SK-N-SH (cell line): ENCODE measurements around the gene RHBDL1. TPM values are rescaled to one million over a fixed set of nuclear protein-coding genes. Genes with fewer than 3 reads are reported as not detected.

Source experiments
- CTCF ChIA-PET: fragments of 300-600, 350-600 bp; formaldehyde crosslinking; extraction: SDS; loops from one replicate; lab custom pipeline; 2021; lab: Yijun Ruan, JAX
- POLR2A ChIA-PET: fragments of 350-600 bp; sonication (Branson Sonifier 250); formaldehyde crosslinking; extraction: SDS; loops from one replicate; lab custom pipeline; 2020; ENCODE audit warnings: antibody characterized with exemption, inconsistent platforms; lab: Yijun Ruan, JAX
- DNase-seq: peaks from one replicate; pipeline ENCODE4 v3.0.0; 2012
- H2AFZ ChIP-seq: fragments of 200-600 bp; sonication (generic); 2 replicates; pipeline ENCODE4 v1.8.1; 2016; ENCODE audit warnings: antibody characterized with exemption, mild to moderate bottlenecking, low read depth
- H3F3A ChIP-seq: fragments of 200-600 bp; sonication (generic); replicated peaks from 2 replicates; pipeline ENCODE3; 2016; ENCODE audit warnings: antibody characterized with exemption, mild to moderate bottlenecking; ENCODE audit not compliant: insufficient read depth
- H3K27ac ChIP-seq, 2 experiments: fragments of 200-500 bp in 1 of 2; fragments of 200-600 bp in 1 of 2; sonication (Bioruptor generic) in 1 of 2; sonication (generic), shearing (Covaris generic) in 1 of 2; 2 replicates each; pipeline versions ENCODE4 v1.5.1 to v1.6.1; 2014 to 2016; ENCODE audit warnings: low read depth in 2 of 2, inconsistent platforms in 1 of 2, low read length in 1 of 2, mild to moderate bottlenecking in 1 of 2, mixed read lengths in 1 of 2
- H3K27me3 ChIP-seq: fragments of 200-600 bp; sonication (generic), shearing (Covaris generic); 2 replicates; pipeline ENCODE4 v1.6.1; 2016; ENCODE audit warnings: mixed run types; ENCODE audit not compliant: insufficient read depth
- H3K36me3 ChIP-seq, 2 experiments: fragments of 200-500 bp in 1 of 2; fragments of 200-600 bp in 1 of 2; sonication (Bioruptor generic) in 1 of 2; sonication (generic) in 1 of 2; replicated peaks in 1 of 2; 2 replicates each; pipeline versions ENCODE3 to v1.5.1; 2014 to 2016; ENCODE audit warnings: low read length in 1 of 2, mild to moderate bottlenecking in 1 of 2; ENCODE audit not compliant: insufficient read depth in 2 of 2, control insufficient read depth in 1 of 2
- H3K4me1 ChIP-seq, 2 experiments: fragments of 200-500 bp in 1 of 2; fragments of 200-600 bp in 1 of 2; sonication (Bioruptor generic) in 1 of 2; sonication (generic), shearing (Covaris generic) in 1 of 2; 2 replicates each; pipeline versions ENCODE4 v1.5.1 to v1.6.1; 2014 to 2016; ENCODE audit warnings: low read depth in 1 of 2, low read length in 1 of 2, mixed run types in 1 of 2; ENCODE audit not compliant: insufficient read depth in 2 of 2, control insufficient read depth in 1 of 2
- H3K4me2 ChIP-seq: fragments of 200-600 bp; sonication (generic), shearing (Covaris generic); 2 replicates; pipeline ENCODE4 v1.6.1; 2017; ENCODE audit warnings: mixed run types
- H3K4me3 ChIP-seq, 2 experiments: fragments of 200-500 bp in 1 of 2; fragments of 200-600 bp in 1 of 2; sonication (Bioruptor generic) in 1 of 2; sonication (generic), shearing (Covaris generic) in 1 of 2; 2 replicates each; pipeline versions ENCODE4 v1.5.1 to v1.8.1; 2014 to 2016; ENCODE audit warnings: low read depth in 2 of 2, inconsistent platforms in 1 of 2, low read length in 1 of 2, mild to moderate bottlenecking in 1 of 2, mixed read lengths in 1 of 2, moderate library complexity in 1 of 2
- H3K79me2 ChIP-seq: fragments of 200-600 bp; sonication (generic); 2 replicates; pipeline ENCODE4 v1.8.1; 2017; ENCODE audit warnings: mild to moderate bottlenecking; ENCODE audit not compliant: insufficient read depth
- H3K9ac ChIP-seq: fragments of 200-600 bp; sonication (generic); 2 replicates; pipeline ENCODE4 v1.6.1; 2017; ENCODE audit warnings: mixed run types
- H3K9me2 ChIP-seq: fragments of 200-600 bp; sonication (generic); 2 replicates; pipeline ENCODE4 v1.6.1; 2017; ENCODE audit warnings: mixed run types
- H3K9me3 ChIP-seq: fragments of 200-600 bp; sonication (generic); 2 replicates; pipeline ENCODE4 v1.6.1; 2017; ENCODE audit warnings: mixed run types, mild to moderate bottlenecking, moderate library complexity
- H4K20me1 ChIP-seq: fragments of 200-600 bp; sonication (generic); 2 replicates; pipeline ENCODE4 v1.6.1; 2017; ENCODE audit warnings: mild to moderate bottlenecking, mixed run types; ENCODE audit not compliant: insufficient read depth
- ELF1 ChIP-seq: IDR thresholded peaks from 2 replicates; pipeline ENCODE4 v1.4.0; 2012
- FOSL2 ChIP-seq: IDR thresholded peaks from 2 replicates; pipeline ENCODE4 v1.4.0; 2012; ENCODE audit warnings: low read depth, mild to moderate bottlenecking, moderate library complexity, borderline replicate concordance
- FOXM1 ChIP-seq: IDR thresholded peaks from 2 replicates; pipeline ENCODE4 v1.4.0; 2012; ENCODE audit warnings: low read depth, mild to moderate bottlenecking
- GABPA ChIP-seq: IDR thresholded peaks from 2 replicates; pipeline ENCODE4 v1.4.0; 2012; ENCODE audit warnings: low read depth, mild to moderate bottlenecking
- GATA2 ChIP-seq: sonication (generic); formaldehyde crosslinking; IDR thresholded peaks from 2 replicates; pipeline ENCODE4 v1.5.0; 2020; ENCODE audit warnings: mild to moderate bottlenecking, missing genetic modification reagents
- JUND ChIP-seq: IDR thresholded peaks from 2 replicates; pipeline ENCODE4 v1.4.0; 2012
- MEF2A ChIP-seq: IDR thresholded peaks from 2 replicates; pipeline ENCODE4 v1.4.0; 2012; ENCODE audit warnings: low read depth, borderline replicate concordance
- NFIC ChIP-seq: IDR thresholded peaks from 2 replicates; pipeline ENCODE4 v1.4.0; 2012; ENCODE audit warnings: borderline replicate concordance
- POLR2AphosphoS5 ChIP-seq: IDR thresholded peaks from 2 replicates; pipeline ENCODE4 v1.6.1; 2012; ENCODE audit warnings: low read depth, low read length
- RCOR1 ChIP-seq: fragments of 150-350 bp; IDR thresholded peaks from 2 replicates; pipeline ENCODE4 v1.6.1; 2017; ENCODE audit warnings: antibody characterized with exemption, low read length
- RXRA ChIP-seq: IDR thresholded peaks from 2 replicates; pipeline ENCODE4 v1.4.0; 2012; ENCODE audit warnings: low read depth, mild to moderate bottlenecking, borderline replicate concordance
- SIN3A ChIP-seq: IDR thresholded peaks from 2 replicates; pipeline ENCODE4 v1.6.1; 2012; ENCODE audit warnings: low read depth, mild to moderate bottlenecking, low read length, moderate library complexity, borderline replicate concordance
- TCF12 ChIP-seq: IDR thresholded peaks from 2 replicates; pipeline ENCODE4 v1.4.0; 2012
- TEAD4 ChIP-seq: IDR thresholded peaks from 2 replicates; pipeline ENCODE4 v1.4.0; 2012; ENCODE audit warnings: mild to moderate bottlenecking, borderline replicate concordance; ENCODE audit not compliant: insufficient read depth
- WGBS: methylation state at CpG from one replicate; pipeline ENCODE4 v1.1.6; 2017; ENCODE audit warnings: low lambda C conversion rate; 5-methylcytosine and 5-hydroxymethylcytosine counted together
- polyA plus RNA-seq, 3 experiments: library from polyadenylated mRNA; depleted of rRNA; stranded (reverse); fragments of >200 nt; gene quantifications; 2 replicates each; pipeline ENCODE4 v1.2.3, GENCODE V29; 2012
- TF ChIP-seq, protein P1 (sequence below): IDR thresholded peaks from 2 replicates; pipeline ENCODE4; 2012
- TF ChIP-seq, protein P2 (sequence below): IDR thresholded peaks from 2 replicates; pipeline ENCODE4 v1.4.0; 2012; ENCODE audit warnings: low read depth, borderline replicate concordance
- TF ChIP-seq, protein P3 (sequence below): fragments of 150-350 bp; IDR thresholded peaks from 2 replicates; pipeline ENCODE4 v1.6.1; 2017; ENCODE audit warnings: antibody characterized with exemption, low read length, low read depth, borderline replicate concordance
- TF ChIP-seq, protein P4 (sequence below): fragments of 200-600 bp; sonication (generic); IDR thresholded peaks from 2 replicates; pipeline ENCODE4 v1.6.1; 2017; ENCODE audit warnings: antibody characterized with exemption, mild to moderate bottlenecking, moderate library complexity

RHBDL1 gene
- polyA plus RNA-seq, 1 of the 3 experiments (the other 2 are of a cell fraction), result 4.1 TPM

DNA sequence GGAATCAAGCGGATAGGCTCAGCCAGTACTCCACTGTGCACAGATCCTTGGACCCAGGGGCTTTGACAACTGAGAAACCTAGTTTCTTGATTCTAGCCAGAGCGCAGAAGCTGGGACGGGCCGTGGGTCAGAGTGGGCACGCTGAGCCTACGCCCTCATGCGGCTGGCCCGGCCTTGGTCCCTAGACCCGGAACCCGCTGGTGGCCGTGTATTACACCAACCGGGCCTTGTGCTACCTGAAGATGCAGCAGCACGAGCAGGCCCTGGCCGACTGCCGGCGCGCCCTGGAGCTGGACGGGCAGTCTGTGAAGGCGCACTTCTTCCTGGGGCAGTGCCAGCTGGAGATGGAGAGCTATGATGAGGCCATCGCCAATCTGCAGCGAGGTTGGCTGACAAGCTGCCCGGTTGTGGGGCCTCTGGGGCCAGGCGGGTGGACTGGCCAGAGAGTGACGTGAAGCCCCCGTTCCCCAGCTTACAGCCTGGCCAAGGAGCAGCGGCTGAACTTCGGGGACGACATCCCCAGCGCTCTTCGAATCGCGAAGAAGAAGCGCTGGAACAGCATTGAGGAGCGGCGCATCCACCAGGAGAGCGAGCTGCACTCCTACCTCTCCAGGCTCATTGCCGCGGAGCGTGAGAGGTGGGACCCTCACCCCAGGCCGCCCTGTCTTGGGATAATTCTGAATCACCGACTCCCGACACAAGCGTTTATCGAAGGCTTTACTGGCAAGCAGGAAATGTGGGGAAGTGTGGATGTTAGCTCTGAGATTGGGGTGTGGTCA, 5.7 kb downstream of the RHBDL1 start:
- ChIA-PET CTCF (interaction anchor here (0.8 to 3.8 kb wide), 8 partner anchors 8 to 92 kb away, joined by 3 to 20 read pairs (median 7); partner anchors contain the start of genes ANTKMT, METRN, RHOT2 and WDR24), POLR2A (interaction anchor here (0.9 to 2.2 kb wide), 6 partner anchors 8 to 39 kb away, joined by 3 to 12 read pairs (median 4); partner anchors contain the start of genes RHOT2, WDR24 and WDR90)
- WGBS, result 42% methylated on average over 42 of the region's 44 CpGs
- Histone ChIP-seq H3K27me3 (no peaks in the 10 kb centered on the region), H3K79me2 (peaks cover 37% of the 10 kb centered on the region), H3K9me3 (no peaks in the 10 kb centered on the region), H3F3A (peaks cover 10% of the 10 kb centered on the region), H4K20me1 (peaks cover 23% of the 10 kb centered on the region), H3K4me1 (peaks cover 8 to 56% of the 10 kb centered on the region in 2 experiments; a peak in 2 of 4 replicates), H2AFZ (no peak overlapping the region), H3K4me2 (peak overlapping the region; percentile 90), H3K9me2 (no peaks in the 10 kb centered on the region), H3K27ac (peak overlapping the region; percentile 86 to 98; a peak in 3 of 4 replicates), H3K36me3 (peaks cover 13 to 30% of the 10 kb centered on the region in 2 experiments), H3K9ac (peak overlapping the region; percentile 80), H3K4me3 (peak overlapping the region; percentile 78 to 96)
- no peak for DNase-seq
- TF ChIP-seq POLR2AphosphoS5, result peak; percentile 22
- TF ChIP-seq, protein P1, sequence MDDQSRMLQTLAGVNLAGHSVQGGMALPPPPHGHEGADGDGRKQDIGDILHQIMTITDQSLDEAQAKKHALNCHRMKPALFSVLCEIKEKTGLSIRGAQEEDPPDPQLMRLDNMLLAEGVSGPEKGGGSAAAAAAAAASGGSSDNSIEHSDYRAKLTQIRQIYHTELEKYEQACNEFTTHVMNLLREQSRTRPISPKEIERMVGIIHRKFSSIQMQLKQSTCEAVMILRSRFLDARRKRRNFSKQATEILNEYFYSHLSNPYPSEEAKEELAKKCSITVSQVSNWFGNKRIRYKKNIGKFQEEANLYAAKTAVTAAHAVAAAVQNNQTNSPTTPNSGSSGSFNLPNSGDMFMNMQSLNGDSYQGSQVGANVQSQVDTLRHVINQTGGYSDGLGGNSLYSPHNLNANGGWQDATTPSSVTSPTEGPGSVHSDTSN, result no peak
- TF ChIP-seq, all 33 proteins: peak for 1

DNA sequence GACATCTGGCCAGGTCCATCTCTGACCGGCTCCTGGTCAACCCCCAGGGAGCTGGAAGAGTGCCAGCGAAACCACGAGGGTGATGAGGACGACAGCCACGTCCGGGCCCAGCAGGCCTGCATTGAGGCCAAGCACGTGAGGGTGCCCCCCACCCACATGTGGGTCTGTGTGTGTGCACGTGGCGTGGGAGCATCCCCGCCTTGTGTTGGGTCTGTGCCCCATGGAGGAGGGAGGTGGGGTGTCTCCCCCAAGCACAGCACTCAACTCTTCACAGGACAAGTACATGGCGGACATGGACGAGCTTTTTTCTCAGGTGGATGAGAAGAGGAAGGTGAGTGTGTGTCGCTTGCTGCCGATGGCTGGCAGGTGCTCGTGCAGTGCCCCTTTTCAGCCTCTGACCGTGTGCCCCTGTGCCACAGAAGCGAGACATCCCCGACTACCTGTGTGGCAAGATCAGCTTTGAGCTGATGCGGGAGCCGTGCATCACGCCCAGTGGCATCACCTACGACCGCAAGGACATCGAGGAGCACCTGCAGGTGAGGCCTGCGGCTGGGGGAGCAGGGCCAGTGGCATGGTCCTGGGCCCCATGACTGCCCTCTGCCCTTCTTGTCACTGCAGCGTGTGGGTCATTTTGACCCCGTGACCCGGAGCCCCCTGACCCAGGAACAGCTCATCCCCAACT, 6.4 kb downstream of the RHBDL1 start:
- H3K4me3 ChIP-seq, result peak overlapping the region; percentile 78 to 96
- 53% methylated on average over 9 of the region's 28 CpGs for WGBS
- peak overlapping the region; percentile 80; the same call in 1 of the 2 replicates for H3K9ac ChIP-seq
- TF ChIP-seq GABPA (no peak), NFIC (peak; percentile 62; the same call in 1 of the 2 replicates), SIN3A (no peak), JUND (0 out of 2 replicates have a peak, but pooled peaks have one; percentile 3), ELF1 (no peak; the same call in 1 of the 2 replicates), TCF12 (0 out of 2 replicates have a peak, but pooled peaks have one; percentile 10), FOSL2 (no peak), RXRA (no peak), GATA2 (CRISPR knock-in tag) (no peak), MEF2A (no peak), FOXM1 (no peak), TEAD4 (no peak), RCOR1 (no peak)
- TF ChIP-seq, protein P2, sequence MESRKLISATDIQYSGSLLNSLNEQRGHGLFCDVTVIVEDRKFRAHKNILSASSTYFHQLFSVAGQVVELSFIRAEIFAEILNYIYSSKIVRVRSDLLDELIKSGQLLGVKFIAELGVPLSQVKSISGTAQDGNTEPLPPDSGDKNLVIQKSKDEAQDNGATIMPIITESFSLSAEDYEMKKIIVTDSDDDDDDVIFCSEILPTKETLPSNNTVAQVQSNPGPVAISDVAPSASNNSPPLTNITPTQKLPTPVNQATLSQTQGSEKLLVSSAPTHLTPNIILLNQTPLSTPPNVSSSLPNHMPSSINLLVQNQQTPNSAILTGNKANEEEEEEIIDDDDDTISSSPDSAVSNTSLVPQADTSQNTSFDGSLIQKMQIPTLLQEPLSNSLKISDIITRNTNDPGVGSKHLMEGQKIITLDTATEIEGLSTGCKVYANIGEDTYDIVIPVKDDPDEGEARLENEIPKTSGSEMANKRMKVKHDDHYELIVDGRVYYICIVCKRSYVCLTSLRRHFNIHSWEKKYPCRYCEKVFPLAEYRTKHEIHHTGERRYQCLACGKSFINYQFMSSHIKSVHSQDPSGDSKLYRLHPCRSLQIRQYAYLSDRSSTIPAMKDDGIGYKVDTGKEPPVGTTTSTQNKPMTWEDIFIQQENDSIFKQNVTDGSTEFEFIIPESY, result 0 out of 2 replicates have a peak, but pooled peaks have one; percentile 19
- TF ChIP-seq, protein P3, sequence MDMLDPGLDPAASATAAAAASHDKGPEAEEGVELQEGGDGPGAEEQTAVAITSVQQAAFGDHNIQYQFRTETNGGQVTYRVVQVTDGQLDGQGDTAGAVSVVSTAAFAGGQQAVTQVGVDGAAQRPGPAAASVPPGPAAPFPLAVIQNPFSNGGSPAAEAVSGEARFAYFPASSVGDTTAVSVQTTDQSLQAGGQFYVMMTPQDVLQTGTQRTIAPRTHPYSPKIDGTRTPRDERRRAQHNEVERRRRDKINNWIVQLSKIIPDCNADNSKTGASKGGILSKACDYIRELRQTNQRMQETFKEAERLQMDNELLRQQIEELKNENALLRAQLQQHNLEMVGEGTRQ, result no peak
- TF ChIP-seq, protein P4, sequence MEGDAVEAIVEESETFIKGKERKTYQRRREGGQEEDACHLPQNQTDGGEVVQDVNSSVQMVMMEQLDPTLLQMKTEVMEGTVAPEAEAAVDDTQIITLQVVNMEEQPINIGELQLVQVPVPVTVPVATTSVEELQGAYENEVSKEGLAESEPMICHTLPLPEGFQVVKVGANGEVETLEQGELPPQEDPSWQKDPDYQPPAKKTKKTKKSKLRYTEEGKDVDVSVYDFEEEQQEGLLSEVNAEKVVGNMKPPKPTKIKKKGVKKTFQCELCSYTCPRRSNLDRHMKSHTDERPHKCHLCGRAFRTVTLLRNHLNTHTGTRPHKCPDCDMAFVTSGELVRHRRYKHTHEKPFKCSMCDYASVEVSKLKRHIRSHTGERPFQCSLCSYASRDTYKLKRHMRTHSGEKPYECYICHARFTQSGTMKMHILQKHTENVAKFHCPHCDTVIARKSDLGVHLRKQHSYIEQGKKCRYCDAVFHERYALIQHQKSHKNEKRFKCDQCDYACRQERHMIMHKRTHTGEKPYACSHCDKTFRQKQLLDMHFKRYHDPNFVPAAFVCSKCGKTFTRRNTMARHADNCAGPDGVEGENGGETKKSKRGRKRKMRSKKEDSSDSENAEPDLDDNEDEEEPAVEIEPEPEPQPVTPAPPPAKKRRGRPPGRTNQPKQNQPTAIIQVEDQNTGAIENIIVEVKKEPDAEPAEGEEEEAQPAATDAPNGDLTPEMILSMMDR, result no peak

More for the DNA sequence above, 6.4 kb downstream of the RHBDL1 start:
- Histone ChIP-seq H2AFZ (no peak overlapping the region), H3F3A (peaks cover 10% of the 10 kb centered on the region), H3K79me2 (peaks cover 37% of the 10 kb centered on the region), H3K36me3 (peaks cover 13 to 35% of the 10 kb centered on the region in 2 experiments), H3K27ac (no peak overlapping the region; a peak in 1 of 4 replicates), H4K20me1 (peaks cover 23% of the 10 kb centered on the region), H3K9me2 (no peaks in the 10 kb centered on the region), H3K4me2 (peak overlapping the region; percentile 90), H3K27me3 (no peaks in the 10 kb centered on the region), H3K9me3 (no peaks in the 10 kb centered on the region), H3K4me1 (peaks cover 8 to 56% of the 10 kb centered on the region in 2 experiments; a peak in 2 of 4 replicates)
- CTCF ChIA-PET, result interaction anchor here (0.6 to 3.8 kb wide), 8 partner anchors 8 to 59 kb away, joined by 3 to 20 read pairs (median 7); partner anchors contain the start of genes CIAO3, METRN, RHOT2 and WDR24
- DNase-seq, result no peak
- POLR2A ChIA-PET, result interaction anchor here (1.0 to 2.2 kb wide), 3 partner anchors 8 to 15 kb away, joined by 3 to 12 read pairs (median 4); partner anchors contain the start of genes RHOT2 and WDR24
